ENCODE results near the gene IGFN1.

- TF ChIP-seq TAF1 (conservative IDR thresholded peaks at IDR 0.05) (no peak), CTCF (IDR thresholded peaks at IDR 0.05; ENCODE audit: low read depth, low read length, missing input control) (no peak), ZBTB33 (IDR thresholded peaks at IDR 0.05) (no peak), YY1 (IDR thresholded peaks at IDR 0.05) (no peak), MAX (IDR thresholded peaks at IDR 0.05) (no peak), ATF3 (IDR thresholded peaks at IDR 0.05) (no peak), RAD21 (IDR thresholded peaks at IDR 0.05) (no peak), EGR1 (IDR thresholded peaks at IDR 0.05; ENCODE audit: low read depth in 2 of 2) (no peak)
Observed at GRCh38 chr1:201229771-201230635, 39.4 kb downstream of the IGFN1 start.
